Skeletal muscle satellite cell (primary cell): Measurements from ENCODE around the gene MYLK4.

Source experiments
- H3K27me3 ChIP-seq: 2 replicates; pipeline ENCODE4 v1.7.0; 2013; ENCODE audit warnings: low read length; ENCODE audit not compliant: control insufficient read depth, insufficient read depth
- H3K36me3 ChIP-seq: 2 replicates; pipeline ENCODE4 v1.7.0; 2013; ENCODE audit warnings: mild to moderate bottlenecking, control low read depth, low read length; ENCODE audit not compliant: insufficient read depth
- H3K4me1 ChIP-seq: 2 replicates; pipeline ENCODE4 v1.7.0; 2013; ENCODE audit warnings: low read length; ENCODE audit not compliant: control insufficient read depth, insufficient read depth
- H3K4me2 ChIP-seq: 2 replicates; pipeline ENCODE4 v1.7.0; 2013; ENCODE audit warnings: mild to moderate bottlenecking, low read length
- H3K4me3 ChIP-seq: 2 replicates; pipeline ENCODE4 v1.7.0; 2013; ENCODE audit warnings: low read length
- H3K9ac ChIP-seq: 2 replicates; pipeline ENCODE4 v1.7.0; 2013; ENCODE audit warnings: mild to moderate bottlenecking, low read depth, low read length, moderate library complexity
- H3K9me3 ChIP-seq: replicated peaks from 2 replicates; pipeline ENCODE4 v1.7.0; 2013; ENCODE audit warnings: mild to moderate bottlenecking, control low read depth, low read length

The MYLK4 gene

GRCh38 chr6:2753110-2753489 is 2.4 kb upstream of the MYLK4 start:
- Histone ChIP-seq H3K27me3 (no peaks in the 10 kb centered on the region), H3K9me3 (no peaks in the 10 kb centered on the region), H3K4me1 (no peaks in the 10 kb centered on the region), H3K36me3 (no peaks in the 10 kb centered on the region), H3K9ac (no peak overlapping the region), H3K4me3 (no peak overlapping the region), H3K4me2 (no peak overlapping the region)

DNA sequence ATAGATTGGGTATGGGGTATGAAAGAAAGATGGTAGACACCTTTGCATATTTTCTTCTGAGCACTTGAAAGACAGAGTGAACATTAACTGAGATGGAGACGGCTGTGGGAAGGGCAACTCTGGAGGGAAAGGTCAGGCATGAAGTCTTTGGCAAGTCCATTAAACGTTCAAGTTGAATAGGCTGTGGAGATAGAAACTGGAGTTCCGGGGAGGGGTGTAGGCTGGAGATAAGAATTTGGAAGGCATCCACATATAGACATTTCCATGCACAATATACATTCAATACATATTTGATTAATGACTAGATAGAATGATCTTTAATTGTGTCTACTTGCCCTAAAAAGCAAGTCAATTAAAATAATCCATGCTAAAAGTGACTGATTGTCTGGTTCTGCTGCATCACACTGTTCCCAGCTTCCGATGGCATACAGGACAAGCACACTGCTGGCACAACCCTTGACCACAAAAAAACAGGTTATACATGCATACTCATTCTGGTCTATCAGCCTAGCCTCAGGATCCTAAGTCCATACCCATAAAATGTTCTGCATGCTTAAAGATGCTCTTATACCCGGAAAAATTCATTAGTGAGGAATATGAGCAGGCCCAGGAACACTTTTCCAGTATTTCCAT is 1.9 kb upstream of the MYLK4 start:
- no peaks in the 10 kb centered on the region for H3K27me3 ChIP-seq

DNA sequence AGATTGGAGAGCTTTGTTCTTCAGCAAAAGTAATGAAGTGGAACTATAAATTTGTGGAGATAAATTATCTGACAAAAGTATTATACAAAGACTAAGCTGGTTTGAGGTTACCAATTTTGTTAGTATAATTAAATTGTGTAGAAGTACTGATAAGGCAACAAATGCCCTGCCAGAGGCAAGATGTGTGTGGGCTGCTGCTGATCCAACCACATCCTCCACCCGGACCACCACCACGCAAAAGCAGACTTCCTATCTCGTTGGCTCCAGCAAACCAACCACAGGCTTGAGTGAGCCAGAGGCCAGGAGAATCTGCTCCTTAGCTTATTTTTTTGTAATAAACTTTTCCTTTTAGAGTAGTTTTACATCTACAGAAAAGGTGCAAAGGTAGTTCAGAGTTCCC is 1.1 kb upstream of the MYLK4 start:
- no peaks in the 10 kb centered on the region for H3K36me3 ChIP-seq
- no peaks in the 10 kb centered on the region for H3K4me1 ChIP-seq
- H3K4me2 ChIP-seq: no peak overlapping the region
- H3K27me3 ChIP-seq: no peaks in the 10 kb centered on the region
- H3K4me3 ChIP-seq: no peak overlapping the region
- no peak overlapping the region for H3K9ac ChIP-seq
- no peaks in the 10 kb centered on the region for H3K9me3 ChIP-seq

More for the DNA sequence above, 1.9 kb upstream of the MYLK4 start:
- no peak overlapping the region for H3K4me2 ChIP-seq
- H3K9me3 ChIP-seq: no peaks in the 10 kb centered on the region
- H3K4me1 ChIP-seq: no peaks in the 10 kb centered on the region
- no peak overlapping the region for H3K4me3 ChIP-seq
- no peak overlapping the region for H3K9ac ChIP-seq
- H3K36me3 ChIP-seq: no peaks in the 10 kb centered on the region

GRCh38 chr6:2749969-2750600 is 637 bp downstream of the MYLK4 start:
- Histone ChIP-seq H3K4me1 (no peaks in the 10 kb centered on the region), H3K36me3 (no peaks in the 10 kb centered on the region), H3K4me2 (peak overlapping the region; percentile 13), H3K9me3 (no peaks in the 10 kb centered on the region), H3K9ac (no peak overlapping the region), H3K4me3 (no peak overlapping the region), H3K27me3 (no peaks in the 10 kb centered on the region)

- H3K9ac ChIP-seq: no peak overlapping the region
- H3K27me3 ChIP-seq: no peaks in the 10 kb centered on the region
- no peaks in the 10 kb centered on the region for H3K9me3 ChIP-seq
- H3K4me3 ChIP-seq: no peak overlapping the region
- H3K36me3 ChIP-seq: no peaks in the 10 kb centered on the region
- peaks cover 7% of the 10 kb centered on the region for H3K4me1 ChIP-seq
- no peak overlapping the region for H3K4me2 ChIP-seq
Observed at GRCh38 chr6:2748183-2748582, 2.5 kb downstream of the MYLK4 start.

DNA sequence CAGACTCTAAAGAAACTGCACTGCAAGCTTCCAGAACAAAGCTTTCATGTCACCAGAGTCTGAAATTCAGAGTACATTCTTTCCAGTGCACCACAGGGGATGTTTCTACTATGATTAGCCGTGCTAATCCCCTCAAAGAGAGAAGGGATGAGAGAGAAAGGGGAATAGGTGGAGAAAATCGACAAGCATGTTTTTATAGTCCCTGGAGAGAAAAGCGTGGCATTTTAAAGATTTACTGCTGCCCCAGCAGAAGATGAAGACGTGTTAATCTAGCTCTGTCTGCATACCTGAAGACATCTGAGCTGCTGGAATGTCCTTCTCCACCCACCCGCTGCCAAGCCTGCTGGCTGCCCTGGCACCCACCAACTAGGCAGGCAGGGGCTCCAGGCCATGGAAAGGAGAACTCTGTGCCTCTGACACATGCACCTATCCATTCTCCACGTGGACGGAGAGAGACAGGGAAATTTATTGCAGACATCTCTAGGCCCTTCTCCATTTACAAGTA is 4.1 kb downstream of the MYLK4 start:
- peaks cover 7% of the 10 kb centered on the region for H3K4me1 ChIP-seq
- no peaks in the 10 kb centered on the region for H3K27me3 ChIP-seq
- H3K9ac ChIP-seq: no peak overlapping the region
- H3K36me3 ChIP-seq: no peaks in the 10 kb centered on the region
- H3K4me2 ChIP-seq: no peak overlapping the region
- no peak overlapping the region for H3K4me3 ChIP-seq
- no peaks in the 10 kb centered on the region for H3K9me3 ChIP-seq

DNA sequence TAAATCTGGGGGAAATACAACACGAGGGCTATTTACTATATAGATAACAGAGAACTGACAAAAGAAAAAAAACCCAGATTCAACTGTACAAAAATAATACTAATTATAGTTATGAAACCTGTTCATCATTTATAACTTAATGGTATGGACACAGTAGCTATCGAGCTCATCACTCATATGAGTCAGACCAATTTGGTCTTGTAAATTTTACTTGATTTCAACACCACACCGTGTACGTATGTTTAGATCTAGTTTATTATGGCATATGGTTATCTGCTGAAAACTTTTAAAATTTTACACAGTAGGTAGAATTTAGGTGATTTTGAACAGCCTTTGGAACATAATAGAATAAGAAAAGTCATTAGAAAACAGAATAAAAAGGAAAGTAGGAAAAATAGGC is 5.5 kb downstream of the MYLK4 start:
- Histone ChIP-seq H3K9ac (no peak overlapping the region), H3K4me3 (no peak overlapping the region), H3K36me3 (no peaks in the 10 kb centered on the region), H3K4me1 (peaks cover 7% of the 10 kb centered on the region), H3K27me3 (no peaks in the 10 kb centered on the region), H3K9me3 (no peaks in the 10 kb centered on the region), H3K4me2 (no peak overlapping the region)

DNA sequence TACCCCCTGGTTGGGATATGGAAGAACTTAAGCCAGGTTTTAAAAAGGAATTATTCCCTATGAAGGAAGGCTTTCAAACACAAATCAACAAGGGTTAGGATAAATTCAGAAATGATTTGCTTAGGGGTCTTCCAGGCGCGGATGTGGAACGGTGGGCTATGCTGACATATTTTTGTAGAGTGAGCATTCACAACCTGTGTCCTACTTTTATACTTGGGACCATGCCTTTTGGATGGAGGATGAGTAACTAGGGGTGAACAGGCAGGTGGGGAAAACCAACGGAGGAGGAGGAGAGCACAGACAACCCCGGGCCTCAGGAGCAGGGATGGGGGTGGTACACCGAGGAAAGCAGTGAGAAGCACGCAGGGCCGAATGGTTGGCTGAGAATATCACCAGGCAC is 5.9 kb downstream of the MYLK4 start:
- Histone ChIP-seq H3K4me3 (no peak overlapping the region), H3K9ac (no peak overlapping the region), H3K36me3 (no peaks in the 10 kb centered on the region), H3K9me3 (no peaks in the 10 kb centered on the region), H3K4me2 (no peak overlapping the region), H3K4me1 (peaks cover 7% of the 10 kb centered on the region), H3K27me3 (no peaks in the 10 kb centered on the region)

DNA sequence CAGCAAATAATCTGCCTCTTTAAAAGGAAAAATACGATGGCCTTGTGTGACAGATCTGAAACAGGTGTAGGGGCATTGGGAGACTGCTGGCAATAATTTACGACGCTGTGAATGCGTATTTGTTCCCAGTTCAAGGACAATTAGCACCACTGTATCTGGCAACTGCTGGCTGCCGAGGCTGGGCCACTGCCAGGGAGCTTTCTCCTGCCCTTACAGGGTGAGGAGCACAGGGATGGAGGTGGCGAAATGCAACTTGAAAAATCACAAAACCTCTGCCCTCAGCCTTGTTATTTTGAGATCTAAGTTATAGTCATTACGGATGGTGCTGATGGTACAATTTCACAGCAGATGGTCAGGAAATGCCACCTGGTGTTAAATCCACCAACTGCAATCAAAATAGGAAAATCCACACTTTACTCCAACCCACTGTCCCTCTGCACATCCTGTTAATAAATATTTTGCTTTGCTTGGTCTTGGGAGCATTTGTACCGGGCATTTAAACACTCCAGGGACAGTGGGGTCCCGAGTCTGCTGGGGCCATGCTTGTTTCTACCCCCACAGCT is 6.4 kb downstream of the MYLK4 start:
- Histone ChIP-seq H3K9me3 (no peaks in the 10 kb centered on the region), H3K4me3 (no peak overlapping the region), H3K27me3 (no peaks in the 10 kb centered on the region), H3K4me1 (peaks cover 7% of the 10 kb centered on the region), H3K4me2 (peak overlapping the region; percentile 3), H3K9ac (no peak overlapping the region), H3K36me3 (no peaks in the 10 kb centered on the region)

GRCh38 chr6:2743280-2744208 is 7.2 kb downstream of the MYLK4 start:
- no peaks in the 10 kb centered on the region for H3K9me3 ChIP-seq
- no peaks in the 10 kb centered on the region for H3K36me3 ChIP-seq
- H3K27me3 ChIP-seq: no peaks in the 10 kb centered on the region
- H3K9ac ChIP-seq: no peak overlapping the region
- H3K4me2 ChIP-seq: peak overlapping the region; percentile 3
- no peak overlapping the region for H3K4me3 ChIP-seq
- peaks cover 7% of the 10 kb centered on the region for H3K4me1 ChIP-seq

GRCh38 chr6:2741756-2742155 is 9.0 kb downstream of the MYLK4 start:
- Histone ChIP-seq H3K4me2 (no peak overlapping the region), H3K27me3 (no peaks in the 10 kb centered on the region), H3K4me3 (no peak overlapping the region), H3K36me3 (no peaks in the 10 kb centered on the region), H3K4me1 (peaks cover 7% of the 10 kb centered on the region), H3K9me3 (no peaks in the 10 kb centered on the region), H3K9ac (no peak overlapping the region)
